Transverse colon (tissue), 3 donors: Measurements from ENCODE around the gene RAPGEF4.

Experiments used
- POLR2A ChIP-seq: fragments of 450-650 bp; IDR thresholded peaks from one replicate; pipeline ENCODE4 v1.6.1; 2016; ENCODE audit warnings: antibody characterized with exemption, mild to moderate bottlenecking, moderate library complexity
- POLR2AphosphoS5 ChIP-seq, 3 donors: sonication (generic); formaldehyde crosslinking; IDR thresholded peaks; one replicate each; pipeline ENCODE4 v1.6.1; 2016; ENCODE audit warnings: antibody characterized with exemption in 3 of 3

DNA sequence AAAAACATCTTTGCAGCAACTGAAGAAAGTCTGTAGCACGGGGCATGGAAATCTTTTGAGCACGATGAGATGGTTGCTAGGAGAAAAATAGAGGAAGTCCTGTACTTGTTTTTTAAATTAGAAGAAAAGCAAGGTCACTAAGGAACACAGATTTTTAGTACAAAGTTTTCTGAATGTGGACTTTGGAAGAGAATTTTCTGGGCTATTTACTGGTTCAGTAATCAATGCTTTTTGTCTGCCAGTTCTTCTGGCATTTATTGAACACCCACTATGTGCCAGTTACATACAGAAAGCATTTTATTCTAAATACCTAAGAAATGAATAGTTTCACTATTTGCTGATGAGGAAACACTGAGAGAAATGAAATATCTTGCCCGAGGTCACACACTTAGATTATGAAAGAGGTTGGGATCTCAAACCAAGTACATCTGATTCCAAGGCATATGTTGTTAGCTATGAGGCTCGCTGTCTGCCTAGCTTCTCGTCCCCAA is 324.4 kb downstream of the RAPGEF4 start:
- TF ChIP-seq POLR2AphosphoS5 (IDR thresholded peaks at IDR 0.05) (no peak), POLR2A (no peak)
